ENCODE results near the gene CYP17A1.
"Not testable (repeated sequence)": the region's sequence is repeated elsewhere in the genome, so short reads cannot be mapped to it uniquely, and the experiment has no call there.

GRCh38 chr10:102843139-102843538, 5.9 kb upstream of the CYP17A1 start:
- TF ChIP-seq, protein P1, sequence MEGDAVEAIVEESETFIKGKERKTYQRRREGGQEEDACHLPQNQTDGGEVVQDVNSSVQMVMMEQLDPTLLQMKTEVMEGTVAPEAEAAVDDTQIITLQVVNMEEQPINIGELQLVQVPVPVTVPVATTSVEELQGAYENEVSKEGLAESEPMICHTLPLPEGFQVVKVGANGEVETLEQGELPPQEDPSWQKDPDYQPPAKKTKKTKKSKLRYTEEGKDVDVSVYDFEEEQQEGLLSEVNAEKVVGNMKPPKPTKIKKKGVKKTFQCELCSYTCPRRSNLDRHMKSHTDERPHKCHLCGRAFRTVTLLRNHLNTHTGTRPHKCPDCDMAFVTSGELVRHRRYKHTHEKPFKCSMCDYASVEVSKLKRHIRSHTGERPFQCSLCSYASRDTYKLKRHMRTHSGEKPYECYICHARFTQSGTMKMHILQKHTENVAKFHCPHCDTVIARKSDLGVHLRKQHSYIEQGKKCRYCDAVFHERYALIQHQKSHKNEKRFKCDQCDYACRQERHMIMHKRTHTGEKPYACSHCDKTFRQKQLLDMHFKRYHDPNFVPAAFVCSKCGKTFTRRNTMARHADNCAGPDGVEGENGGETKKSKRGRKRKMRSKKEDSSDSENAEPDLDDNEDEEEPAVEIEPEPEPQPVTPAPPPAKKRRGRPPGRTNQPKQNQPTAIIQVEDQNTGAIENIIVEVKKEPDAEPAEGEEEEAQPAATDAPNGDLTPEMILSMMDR (IDR thresholded peaks at IDR 0.05; ENCODE audit: poor library complexity, severe bottlenecking), result not testable (repeated sequence)
- TF ChIP-seq REST (IDR thresholded peaks at IDR 0.05; ENCODE audit: borderline replicate concordance), result not testable (repeated sequence)

Measured in neural cell (in vitro differentiated cells).